Activated effector memory CD4-positive, alpha-beta T cell treated with Interleukin-2 at 50 U/mL for 16 hours (primary cell): Measurements from ENCODE around the gene KRT76.

Source experiments
- DNase-seq: peaks from one replicate; pipeline ENCODE4 v3.0.0-alpha.2; 2020

Gene KRT76

GRCh38 chr12:52726451-52726850, 50.7 kb downstream of the KRT76 start:
- no peak for DNase-seq

GRCh38 chr12:52724384-52724783, 52.8 kb downstream of the KRT76 start:
- DNase-seq = no peak

- no peak for DNase-seq
These were observed 54.5 kb downstream of the KRT76 start for GRCh38 chr12:52722680-52723079.

DNA sequence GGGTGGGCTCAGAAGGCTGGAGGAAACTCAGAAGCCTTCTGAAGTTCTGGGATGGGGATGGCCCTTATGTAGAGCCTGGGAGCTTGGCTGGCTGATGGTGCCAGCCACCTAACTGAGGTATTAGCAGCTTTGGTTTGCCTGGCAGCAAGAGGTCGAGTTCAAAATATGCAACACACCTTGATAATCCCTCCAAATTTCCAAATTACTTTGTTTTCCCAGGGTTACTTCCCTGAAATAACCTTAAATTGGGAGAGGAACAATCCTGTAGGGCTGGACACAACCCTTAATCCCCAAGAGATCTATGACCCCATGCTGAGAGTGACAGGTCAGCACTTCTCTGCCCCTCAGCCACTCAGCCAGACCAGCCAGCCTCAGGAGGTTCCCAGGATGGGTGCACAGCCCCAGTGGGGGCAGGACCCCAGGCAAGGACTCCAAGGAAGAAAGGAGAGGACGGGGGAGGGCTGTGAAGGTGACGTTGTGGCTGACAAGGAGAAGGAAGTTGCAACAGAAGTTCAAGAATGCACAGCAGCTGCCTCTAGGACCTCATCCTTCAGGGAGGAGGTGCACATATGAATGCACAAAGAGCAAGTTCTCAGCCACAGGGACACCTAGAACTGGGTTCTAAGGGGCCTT, 55.2 kb downstream of the KRT76 start:
- no peak for DNase-seq

DNA sequence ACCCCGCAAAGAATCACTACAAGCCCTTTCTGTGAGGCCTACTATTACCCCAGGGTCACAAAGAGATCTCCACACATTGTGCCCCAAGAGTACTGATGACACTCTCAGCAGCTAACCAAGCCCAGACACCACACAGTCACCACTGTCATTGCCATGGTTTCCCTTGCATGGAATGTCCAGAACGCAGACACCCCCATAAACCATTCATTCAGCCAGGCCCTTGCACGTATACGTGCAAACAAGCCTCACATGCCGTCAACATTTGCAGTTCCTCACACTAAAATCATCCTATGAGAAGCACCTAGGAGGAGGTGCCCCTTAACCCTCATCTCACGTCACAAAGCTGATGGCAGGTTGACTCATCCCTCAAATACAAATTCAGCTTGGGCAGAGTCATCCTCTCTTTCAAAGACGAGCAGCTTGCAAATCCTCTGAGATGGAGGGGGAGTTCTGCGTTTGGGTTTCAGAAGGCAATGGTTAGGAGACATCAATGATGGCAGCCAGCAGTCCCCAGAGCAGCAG, 56.7 kb downstream of the KRT76 start:
- no peak for DNase-seq
